ENCODE results near the gene GLYR1.

GLYR1 gene

DNA sequence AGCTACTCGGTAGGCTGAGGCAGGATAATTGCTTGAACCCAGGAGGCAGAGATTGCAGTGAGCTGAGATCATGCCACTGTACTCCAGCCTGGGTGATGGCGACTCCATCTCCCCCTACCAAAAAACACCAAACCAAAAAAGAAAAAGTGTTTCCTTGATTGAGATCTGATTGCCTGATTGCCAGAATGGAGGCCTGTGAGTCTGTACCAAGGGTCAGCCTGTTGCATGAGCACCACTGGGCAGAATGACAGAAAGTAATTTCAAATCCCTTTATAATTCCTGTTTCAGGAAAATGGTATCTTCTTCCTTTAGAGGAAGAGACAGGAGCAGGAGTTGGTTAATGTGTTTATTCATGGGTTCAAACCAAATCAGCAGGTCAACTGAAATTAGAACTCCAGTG lies 8.7 kb upstream of the GLYR1 start:
- H3K27me3 ChIP-seq (replicated peaks; ENCODE audit: control insufficient read depth, insufficient read depth, low read length) = no peaks in the 10 kb centered on the region
- TF ChIP-seq CTCF (IDR thresholded peaks at IDR 0.05; ENCODE audit: insufficient read depth, low read length, poor library complexity, severe bottlenecking) = no peak
- H3K4me3 ChIP-seq (replicated peaks; ENCODE audit: low read depth, low read length) = no peak overlapping the region
- H3K36me3 ChIP-seq (ENCODE audit: control insufficient read depth, insufficient read depth, low read length) = peaks cover 27% of the 10 kb centered on the region
- DNase-seq (ENCODE audit: extremely low read depth, insufficient read length) = no peak

DNA sequence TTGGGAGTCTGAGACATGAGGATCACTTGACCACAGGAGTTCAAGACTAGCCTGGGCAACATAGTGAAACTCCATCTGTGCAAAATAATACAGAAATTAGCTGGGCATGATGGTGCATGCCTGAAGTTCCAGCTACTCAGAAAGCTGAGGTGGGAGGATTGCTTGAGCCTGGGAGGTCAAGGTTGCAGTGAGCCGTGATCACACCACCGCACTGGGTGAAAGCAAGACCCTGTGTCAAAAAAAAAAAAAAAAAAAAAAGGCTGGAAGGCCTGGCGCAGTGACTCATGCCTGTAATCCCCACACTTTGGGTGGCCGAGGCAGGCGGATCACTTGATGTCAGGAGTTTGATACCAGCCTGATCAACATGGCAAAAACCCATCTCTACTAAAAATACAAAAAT lies 8.3 kb upstream of the GLYR1 start:
- Histone ChIP-seq H3K36me3 (ENCODE audit: control insufficient read depth, insufficient read depth, low read length) (peaks cover 24% of the 10 kb centered on the region), H3K4me3 (replicated peaks; ENCODE audit: low read depth, low read length) (no peak overlapping the region), H3K27me3 (replicated peaks; ENCODE audit: control insufficient read depth, insufficient read depth, low read length) (no peaks in the 10 kb centered on the region)
- DNase-seq (ENCODE audit: extremely low read depth, insufficient read length) = no peak
- TF ChIP-seq CTCF (IDR thresholded peaks at IDR 0.05; ENCODE audit: insufficient read depth, low read length, poor library complexity, severe bottlenecking) = no peak

GRCh38 chr16:4852221-4852872 lies 5.3 kb upstream of the GLYR1 start:
- Histone ChIP-seq H3K4me3 (replicated peaks; ENCODE audit: low read depth, low read length) (no peak overlapping the region), H3K27me3 (replicated peaks; ENCODE audit: control insufficient read depth, insufficient read depth, low read length) (no peaks in the 10 kb centered on the region), H3K36me3 (ENCODE audit: control insufficient read depth, insufficient read depth, low read length) (peaks cover 9% of the 10 kb centered on the region)
- no peak for DNase-seq (ENCODE audit: extremely low read depth, insufficient read length)
- no peak for TF ChIP-seq CTCF (IDR thresholded peaks at IDR 0.05; ENCODE audit: insufficient read depth, low read length, poor library complexity, severe bottlenecking)

DNA sequence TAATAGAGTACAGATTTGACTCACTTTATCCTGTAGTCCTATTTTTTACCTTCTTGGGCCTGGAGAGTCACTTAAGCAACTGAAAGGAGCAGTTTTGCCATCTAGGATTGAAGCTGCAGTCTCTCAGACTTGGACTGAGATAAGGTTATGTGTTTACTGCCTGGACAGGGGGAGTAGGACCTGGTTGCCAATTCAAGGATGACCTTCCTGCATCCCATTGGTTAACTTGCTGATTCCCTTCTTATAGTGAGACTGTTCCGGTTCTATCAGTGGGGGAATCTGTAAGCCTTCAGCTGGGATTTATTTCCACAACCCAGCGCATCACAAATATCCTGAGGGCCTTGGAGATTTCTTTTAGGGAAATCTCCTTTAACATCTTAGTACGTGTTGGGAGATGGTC lies 3.1 kb upstream of the GLYR1 start:
- H3K27me3 ChIP-seq (replicated peaks; ENCODE audit: control insufficient read depth, insufficient read depth, low read length) = no peaks in the 10 kb centered on the region
- DNase-seq (ENCODE audit: extremely low read depth, insufficient read length) = no peak
- no peak for TF ChIP-seq CTCF (IDR thresholded peaks at IDR 0.05; ENCODE audit: insufficient read depth, low read length, poor library complexity, severe bottlenecking)
- H3K4me3 ChIP-seq (replicated peaks; ENCODE audit: low read depth, low read length) = no peak overlapping the region
- peaks cover 5% of the 10 kb centered on the region for H3K36me3 ChIP-seq (ENCODE audit: control insufficient read depth, insufficient read depth, low read length)

GRCh38 chr16:4847774-4848587 lies 893 bp upstream of the GLYR1 start:
- Histone ChIP-seq H3K36me3 (ENCODE audit: control insufficient read depth, insufficient read depth, low read length) (peaks cover 10% of the 10 kb centered on the region), H3K27me3 (replicated peaks; ENCODE audit: control insufficient read depth, insufficient read depth, low read length) (no peaks in the 10 kb centered on the region), H3K4me3 (replicated peaks; ENCODE audit: low read depth, low read length) (peak overlapping the region; percentile 97)
- no peak for TF ChIP-seq CTCF (IDR thresholded peaks at IDR 0.05; ENCODE audit: insufficient read depth, low read length, poor library complexity, severe bottlenecking)
- no peak for DNase-seq (ENCODE audit: extremely low read depth, insufficient read length)

Measured in GM06990 (cell line).